ENCODE results near the gene ACTR1B.

Gene ACTR1B

DNA sequence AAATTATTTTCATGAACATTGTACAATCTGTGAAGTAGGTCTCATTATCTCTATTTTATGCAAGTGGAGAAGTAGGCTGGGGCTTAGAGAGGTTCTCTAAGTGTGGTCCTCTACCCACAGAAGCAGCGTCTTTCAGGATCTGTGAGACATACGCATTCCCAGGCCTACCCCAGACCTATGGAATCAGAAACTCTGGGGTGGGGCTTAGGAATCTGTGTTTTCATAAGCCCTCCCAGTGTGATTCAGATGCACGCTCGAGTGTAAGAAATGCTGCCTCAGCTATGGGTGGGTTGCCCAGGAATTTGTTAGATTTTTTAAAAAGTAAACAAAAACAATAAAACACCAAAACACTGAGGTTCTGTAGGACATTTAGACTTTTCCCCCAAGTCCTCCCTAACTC lies 34.7 kb upstream of the ACTR1B start:
- TF ChIP-seq FOXP2 (optimal IDR thresholded peaks at IDR 0.05; ENCODE audit: borderline replicate concordance, extremely low read depth, extremely low read length, insufficient read depth) (no peak), TAF1 (IDR thresholded peaks at IDR 0.05; ENCODE audit: borderline replicate concordance, insufficient read depth, low read length) (no peak), POLR2AphosphoS5 (IDR thresholded peaks at IDR 0.05; ENCODE audit: low read depth, low read length) (no peak), SIN3A (IDR thresholded peaks at IDR 0.05; ENCODE audit: borderline replicate concordance, insufficient read depth, low read length) (no peak), REST (IDR thresholded peaks at IDR 0.05; ENCODE audit: insufficient read depth in 1 of 2, low read depth in 2 of 2, low read length in 2 of 2) (no peak)

GRCh38 chr2:97697252-97698235 lies 33.7 kb upstream of the ACTR1B start:
- TF ChIP-seq REST (IDR thresholded peaks at IDR 0.05; ENCODE audit: insufficient read depth in 1 of 2, low read depth in 2 of 2, low read length in 2 of 2), result no peak
- no peak for TF ChIP-seq FOXP2 (optimal IDR thresholded peaks at IDR 0.05; ENCODE audit: borderline replicate concordance, extremely low read depth, extremely low read length, insufficient read depth)
- TF ChIP-seq SIN3A (IDR thresholded peaks at IDR 0.05; ENCODE audit: borderline replicate concordance, insufficient read depth, low read length), result no peak
- TF ChIP-seq TAF1 (IDR thresholded peaks at IDR 0.05; ENCODE audit: borderline replicate concordance, insufficient read depth, low read length), result no peak
- TF ChIP-seq POLR2AphosphoS5 (IDR thresholded peaks at IDR 0.05; ENCODE audit: low read depth, low read length), result no peak

- TF ChIP-seq SIN3A (IDR thresholded peaks at IDR 0.05; ENCODE audit: borderline replicate concordance, insufficient read depth, low read length), result no peak
- TF ChIP-seq FOXP2 (optimal IDR thresholded peaks at IDR 0.05; ENCODE audit: borderline replicate concordance, extremely low read depth, extremely low read length, insufficient read depth), result no peak
- TF ChIP-seq REST (IDR thresholded peaks at IDR 0.05; ENCODE audit: insufficient read depth in 1 of 2, low read depth in 2 of 2, low read length in 2 of 2), result no peak
- TF ChIP-seq TAF1 (IDR thresholded peaks at IDR 0.05; ENCODE audit: borderline replicate concordance, insufficient read depth, low read length), result no peak
- TF ChIP-seq POLR2AphosphoS5 (IDR thresholded peaks at IDR 0.05; ENCODE audit: low read depth, low read length), result no peak
These were observed 31.9 kb upstream of the ACTR1B start for GRCh38 chr2:97695744-97696143.

DNA sequence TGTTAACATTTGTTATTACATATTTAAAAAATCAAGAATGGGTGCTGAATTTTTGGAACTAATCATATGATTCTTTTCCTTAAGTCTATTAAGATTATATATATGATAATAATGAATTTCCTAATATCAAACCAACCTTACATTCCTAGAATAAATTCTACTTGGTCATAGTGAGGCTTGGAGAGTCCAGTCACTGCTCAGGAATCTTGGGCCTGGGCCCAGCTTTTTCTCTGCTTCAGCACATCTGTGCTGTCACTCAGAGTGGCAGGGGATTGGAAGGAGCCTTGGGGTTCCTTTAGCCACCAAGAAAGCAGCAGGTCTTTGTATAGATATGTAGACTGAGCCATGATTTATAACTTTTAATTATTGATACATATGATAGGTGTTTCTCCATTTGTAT lies 29.6 kb upstream of the ACTR1B start:
- TF ChIP-seq POLR2AphosphoS5 (IDR thresholded peaks at IDR 0.05; ENCODE audit: low read depth, low read length) (no peak), TAF1 (IDR thresholded peaks at IDR 0.05; ENCODE audit: borderline replicate concordance, insufficient read depth, low read length) (no peak), REST (IDR thresholded peaks at IDR 0.05; ENCODE audit: insufficient read depth in 1 of 2, low read depth in 2 of 2, low read length in 2 of 2) (no peak), SIN3A (IDR thresholded peaks at IDR 0.05; ENCODE audit: borderline replicate concordance, insufficient read depth, low read length) (no peak), FOXP2 (optimal IDR thresholded peaks at IDR 0.05; ENCODE audit: borderline replicate concordance, extremely low read depth, extremely low read length, insufficient read depth) (no peak)

Measured in PFSK-1 (cell line).